HG03039 (cell line): ENCODE measurements around the gene MTOR.
A peak's percentile ranks its signal among the peaks of the same experiment; 100 is the strongest.
"Not testable (repeated sequence)": the region's sequence is repeated elsewhere in the genome, so short reads cannot be mapped to it uniquely, and the experiment has no call there.

ENCODE experiments used
- ATAC-seq: cut with Tn5 transposase; IDR thresholded peaks from one replicate; pipeline ENCODE4 v1.9.1; 2021; ENCODE audit warnings: mild to moderate bottlenecking, moderate library complexity; ENCODE audit not compliant: unreplicated experiment

MTOR gene

DNA sequence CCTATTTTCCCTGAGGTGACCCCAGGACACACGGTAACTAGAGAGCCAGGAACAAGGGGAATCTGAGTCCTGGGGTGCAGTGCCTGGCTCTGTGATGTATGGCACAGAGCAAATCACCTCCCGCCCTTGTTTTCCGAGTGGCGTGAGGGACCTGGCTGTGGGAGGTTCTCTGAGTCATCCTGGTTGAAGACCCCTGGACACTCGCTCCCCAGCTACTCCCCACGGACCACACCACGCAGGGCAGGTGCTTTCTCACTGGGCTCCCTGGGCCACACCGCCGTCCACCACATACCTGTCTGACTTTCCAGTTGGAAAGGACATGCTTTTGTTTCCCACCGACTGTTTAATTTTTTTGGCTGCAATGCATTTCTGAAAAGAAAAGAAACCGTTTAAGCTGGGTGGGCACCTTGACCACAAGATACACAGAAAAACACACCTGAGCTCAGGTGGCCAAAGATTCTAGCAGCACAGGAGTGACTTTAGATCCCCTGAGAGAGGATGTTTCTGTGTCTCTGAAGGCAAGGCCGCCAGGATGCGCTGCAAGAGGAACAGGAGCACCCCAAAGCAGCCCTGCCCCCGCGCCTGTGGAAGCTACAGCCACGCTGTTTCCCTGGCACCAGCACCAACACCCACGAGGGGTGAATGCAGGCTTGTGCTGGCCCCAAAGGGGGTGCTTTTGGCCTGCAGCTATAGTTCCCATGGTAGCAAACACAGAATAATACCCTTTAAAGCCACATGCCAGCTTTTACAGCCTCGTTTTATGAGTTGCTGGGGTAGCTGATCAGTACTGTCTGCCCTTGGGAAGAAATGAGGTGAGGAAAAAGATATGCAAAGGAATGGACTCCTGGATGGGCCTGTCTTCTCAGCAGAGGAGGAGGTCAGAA is 194.4 kb downstream of the MTOR start:
- no peak for ATAC-seq

DNA sequence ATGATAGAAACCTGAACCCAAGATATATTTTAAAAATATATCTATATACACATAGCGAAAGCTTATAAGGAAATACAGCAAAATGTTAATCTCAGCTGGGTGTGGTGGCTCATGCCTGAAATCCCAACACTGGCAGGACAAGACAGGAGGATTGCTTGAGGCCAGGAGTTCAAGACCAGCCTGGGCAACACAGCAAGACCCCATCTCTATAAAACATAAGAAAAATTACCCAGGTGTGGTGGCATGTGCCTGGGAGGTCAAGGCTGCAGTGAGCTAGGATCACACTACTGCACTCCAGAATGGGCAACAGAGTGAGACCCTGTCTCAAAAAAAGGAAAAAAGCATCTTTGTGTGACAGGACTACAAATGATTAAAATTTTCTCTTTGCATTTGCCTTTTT is 196.6 kb downstream of the MTOR start:
- ATAC-seq = no peak

DNA sequence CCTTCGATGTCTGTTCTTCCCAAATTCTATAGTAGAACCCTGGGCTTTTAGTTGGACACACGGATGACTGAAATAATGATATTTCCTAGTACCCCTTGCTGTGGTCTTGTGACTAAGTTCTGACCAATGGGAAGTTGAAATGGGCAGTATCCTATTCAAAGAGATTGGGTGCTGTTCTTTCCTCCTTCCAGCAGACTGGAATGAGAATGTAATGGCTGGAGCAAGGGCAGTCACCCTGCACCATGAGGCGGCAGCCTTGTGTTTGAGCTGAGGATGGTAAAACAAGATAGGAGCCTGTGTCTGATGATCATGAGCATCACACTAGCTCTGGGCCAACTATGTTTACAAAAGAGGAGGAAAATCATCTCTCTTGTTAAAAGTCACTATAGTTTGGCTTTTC is 197.4 kb downstream of the MTOR start:
- ATAC-seq = no peak

DNA sequence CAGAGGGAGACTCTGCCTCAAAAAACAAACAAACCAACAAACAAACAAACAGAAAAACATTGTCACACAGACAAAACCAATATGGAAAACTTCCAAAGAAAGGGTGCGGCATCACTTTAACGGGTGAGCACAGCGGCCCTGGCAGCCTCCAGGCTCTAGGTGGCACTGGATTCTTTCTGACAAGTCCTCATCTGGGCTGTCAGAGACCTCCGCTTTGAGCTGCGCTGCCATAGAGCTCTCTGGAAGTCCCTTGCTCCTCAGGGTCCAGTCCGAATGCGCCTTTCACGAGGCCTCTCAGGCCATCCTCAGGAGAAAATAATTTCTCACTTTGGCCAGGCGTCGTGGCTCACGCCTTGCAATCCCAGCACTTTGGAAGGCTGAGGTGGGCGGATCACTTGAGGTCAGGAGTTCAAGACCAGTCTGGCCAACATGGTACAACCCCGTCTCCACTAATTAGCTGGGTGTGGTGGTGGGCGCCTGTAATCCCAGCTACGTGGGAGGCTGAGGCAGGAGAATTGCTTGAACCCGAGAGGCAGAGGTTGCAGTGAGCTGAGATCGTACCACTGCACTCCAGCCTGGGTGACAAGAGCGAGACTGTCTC is 198.3 kb downstream of the MTOR start:
- not testable (repeated sequence) for ATAC-seq

DNA sequence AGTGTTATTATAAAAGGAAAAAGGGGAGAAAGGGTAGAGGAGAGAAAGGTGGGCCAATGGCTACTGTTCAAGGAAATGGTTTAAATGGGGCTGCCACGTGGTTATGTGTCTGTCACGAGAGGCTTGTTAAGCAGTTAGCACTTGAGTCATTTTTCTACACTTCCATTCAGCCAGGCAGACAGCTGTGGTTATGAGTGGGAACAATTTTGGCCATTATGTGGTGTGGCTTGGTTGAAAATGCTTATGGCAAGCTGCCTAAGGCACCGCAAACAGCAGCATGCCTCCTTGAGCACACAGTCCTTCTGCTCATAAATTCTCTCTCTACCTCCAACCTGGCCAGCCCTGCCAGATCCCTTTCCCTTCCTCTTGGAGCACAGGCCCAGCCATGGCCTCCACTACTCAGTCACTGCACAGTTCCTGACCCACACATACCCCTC is 199.4 kb downstream of the MTOR start:
- ATAC-seq = no peak

DNA sequence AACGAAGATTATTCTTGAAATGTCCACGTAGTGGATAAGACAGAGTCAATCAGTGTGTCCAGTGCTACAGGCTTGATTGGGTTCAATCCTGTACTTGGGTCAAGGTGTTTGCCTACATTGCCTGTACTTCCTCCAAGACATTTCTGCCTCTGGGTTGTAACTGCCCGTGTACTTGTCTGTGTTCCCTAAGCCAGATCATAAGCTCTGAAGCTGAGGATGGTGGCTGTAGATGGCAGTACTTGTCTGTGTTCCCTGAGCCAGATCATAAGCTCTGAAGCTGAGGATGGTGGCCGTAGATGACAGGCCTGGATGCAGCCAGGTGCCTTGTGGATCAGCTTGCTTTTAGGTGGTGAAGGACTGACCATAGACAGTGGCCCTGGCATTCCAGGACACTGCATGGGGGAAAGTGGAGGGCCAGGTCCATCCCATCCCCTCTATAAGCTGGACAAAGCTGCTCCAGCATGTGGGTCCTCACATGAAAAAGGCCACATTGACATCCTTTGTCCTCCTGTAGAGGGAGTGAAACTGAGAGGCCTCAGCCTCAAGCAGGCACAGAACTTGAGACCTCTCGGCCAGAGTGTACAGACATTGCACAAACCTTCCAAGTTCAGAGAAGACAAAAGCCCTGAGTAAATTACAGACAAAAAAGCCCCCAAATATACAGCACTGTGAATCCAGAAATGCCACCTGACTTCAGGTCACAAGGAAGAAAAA is 200.5 kb downstream of the MTOR start:
- no peak for ATAC-seq

DNA sequence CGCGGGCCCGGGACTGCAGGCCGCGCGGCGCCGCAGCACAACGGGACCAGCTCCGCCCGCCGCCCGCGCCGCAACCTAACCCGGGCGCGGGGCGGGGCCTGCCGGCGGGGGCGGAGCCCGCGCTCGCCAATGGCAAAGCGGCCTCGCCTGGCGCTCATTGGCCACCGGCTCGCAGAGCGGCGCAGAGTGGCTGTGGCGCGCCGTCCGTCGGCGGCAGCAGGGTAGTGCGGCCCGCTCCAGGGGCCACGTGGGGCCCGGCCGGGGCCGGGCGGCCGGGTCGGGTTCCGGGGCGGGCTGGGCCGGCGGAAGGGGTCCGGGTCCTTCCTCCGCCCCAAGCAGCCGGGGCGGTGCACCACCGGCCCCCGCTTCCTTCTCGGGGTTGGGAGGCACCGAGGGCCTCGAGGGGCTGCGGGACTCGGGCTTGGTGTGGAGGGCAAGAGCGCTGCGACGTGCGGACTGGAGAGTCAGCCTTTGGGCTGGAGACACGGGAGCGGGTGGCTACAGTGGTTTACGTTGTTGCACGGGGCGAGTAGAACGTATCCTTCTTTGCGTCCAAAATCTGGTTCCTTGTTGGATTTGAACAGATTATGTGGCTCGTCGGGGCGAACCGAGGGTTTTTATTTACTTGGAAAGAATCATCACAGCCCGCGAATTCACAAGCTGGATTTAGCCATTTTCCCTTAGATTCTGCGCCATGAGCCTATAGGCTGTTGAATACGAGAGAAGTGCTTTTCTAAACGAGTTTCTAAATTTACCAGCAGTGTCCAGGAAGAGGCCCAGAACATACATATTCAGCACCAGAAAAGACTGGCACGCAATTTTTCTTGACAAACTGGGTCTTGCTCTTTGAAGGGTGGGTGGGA is 202.2 kb downstream of the MTOR start, which contains the start of gene SRM:
Gene SRM, minus strand, starts transcription at position 51 of the 863 bp plus-strand sequence. CDS start 75 bp downstream, outside the sequence.
- peak; percentile 81 for ATAC-seq

DNA sequence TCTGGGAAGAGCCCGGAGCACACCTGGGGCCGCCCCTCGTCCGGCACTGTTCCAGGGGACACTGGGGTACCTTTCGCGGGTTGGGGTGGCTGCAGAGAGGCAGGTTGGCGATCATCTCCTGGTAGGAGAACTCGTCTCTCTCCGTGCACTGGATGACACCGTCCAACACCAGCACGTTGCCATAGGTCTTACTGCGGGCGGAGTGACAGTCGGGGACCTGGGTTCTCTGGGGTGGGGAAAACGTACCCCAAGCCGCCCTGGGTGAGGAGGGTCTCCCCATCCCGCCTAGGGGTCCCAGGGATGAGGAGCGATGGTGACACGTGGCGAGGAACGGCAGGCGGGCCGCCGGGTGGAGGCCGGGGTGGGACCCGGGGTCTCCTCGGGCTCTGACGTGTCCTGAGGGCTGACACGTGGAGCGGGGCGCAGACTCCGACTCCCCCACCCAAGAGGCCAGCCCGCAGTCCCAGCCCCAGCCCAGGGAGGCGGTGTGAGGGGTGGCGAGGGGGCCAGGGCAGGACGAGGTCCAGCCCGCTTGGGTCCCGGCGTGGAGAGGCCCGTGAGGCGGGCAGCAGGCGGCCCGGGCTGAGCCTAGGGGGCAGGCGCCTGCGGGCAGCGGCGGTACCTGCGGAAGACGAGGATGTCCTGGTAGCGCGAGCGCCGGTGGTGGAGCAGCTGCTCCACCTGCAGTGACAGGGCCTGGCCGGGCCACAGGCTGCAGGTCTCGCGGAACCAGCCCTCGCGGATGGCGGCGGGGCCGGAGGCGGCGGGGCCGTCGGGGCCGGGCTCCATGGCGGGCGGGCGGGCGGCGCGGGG is 203.0 kb downstream of the MTOR start:
- peak; percentile 14 for ATAC-seq

DNA sequence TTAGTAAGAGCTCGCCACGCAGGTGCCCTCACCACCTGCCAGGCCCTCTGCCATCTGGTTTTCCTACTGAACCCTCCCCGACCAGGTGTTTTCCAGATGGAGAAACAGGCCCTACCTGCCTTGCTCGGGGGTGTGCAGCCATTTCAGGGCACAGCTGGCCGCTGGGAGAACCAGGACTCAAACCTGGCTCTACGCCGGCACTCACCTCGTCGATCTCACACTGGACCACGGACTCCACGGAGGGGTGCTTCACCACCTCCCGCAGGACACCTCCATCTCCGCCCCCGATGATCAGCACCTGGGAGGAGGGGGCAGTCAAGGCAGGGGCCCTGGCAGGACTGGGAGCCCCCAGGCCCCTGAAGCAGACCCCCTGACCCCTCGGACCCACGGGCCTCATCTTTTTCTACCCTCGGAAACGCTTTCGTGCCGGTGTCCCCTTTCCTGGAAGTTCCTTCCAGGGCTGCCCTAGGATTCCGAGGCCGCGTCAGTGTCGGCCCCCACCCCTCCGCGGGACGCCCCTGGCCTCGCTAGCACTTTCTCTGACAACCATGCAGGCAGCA is 203.7 kb downstream of the MTOR start:
- no peak for ATAC-seq

DNA sequence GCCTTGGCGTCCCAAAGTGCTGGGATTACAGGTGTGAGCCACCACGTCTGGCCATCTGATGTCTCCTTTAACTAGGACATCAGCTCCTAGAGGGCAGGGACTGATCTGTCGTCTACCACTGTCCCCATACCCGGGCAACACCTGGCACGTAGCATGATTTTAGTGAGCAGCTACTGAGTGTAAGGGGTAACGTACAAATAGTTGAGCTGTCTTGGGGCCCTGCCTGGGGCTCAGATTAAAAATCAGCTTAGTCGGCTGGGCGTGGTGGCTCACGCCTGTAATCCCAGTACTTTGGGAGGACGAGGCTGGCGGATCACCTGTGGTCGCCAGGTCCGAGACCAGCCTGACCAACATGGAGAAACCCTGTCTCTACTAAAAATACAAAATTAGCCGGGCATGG is 204.3 kb downstream of the MTOR start:
- no peak for ATAC-seq

DNA sequence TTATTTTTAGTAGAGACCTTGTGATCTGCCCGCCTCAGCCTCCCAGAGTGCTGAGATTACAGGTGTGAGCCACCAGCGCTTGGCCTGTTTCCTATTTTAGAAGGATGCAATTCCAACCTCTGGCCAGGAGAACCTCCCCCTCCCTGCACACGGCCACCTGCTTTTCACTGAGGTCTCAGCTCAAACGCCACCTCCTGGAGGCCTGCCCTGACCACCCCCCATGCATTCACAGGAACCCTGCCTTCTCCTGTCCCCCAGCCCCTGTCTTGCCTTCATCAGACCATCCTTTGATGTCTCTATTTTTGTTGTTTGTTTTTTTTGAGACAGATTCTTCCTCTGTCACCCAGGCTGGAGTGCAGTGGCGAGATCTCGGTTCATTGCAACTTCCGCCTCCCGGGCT is 204.9 kb downstream of the MTOR start:
- no peak for ATAC-seq
